Mesothelial cell of epicardium (in vitro differentiated cells): ENCODE data around the gene FLVCR1. TPM values are rescaled to one million over a fixed set of nuclear protein-coding genes. Genes with fewer than 3 reads are reported as not detected.

Source experiments
- DNase-seq, 2 experiments: peaks; one replicate each; pipeline ENCODE4 v3.0.0; 2021; ENCODE audit warnings: low spot score in 2 of 2; ENCODE audit not compliant: unreplicated experiment in 2 of 2
- H3K27ac Mint-ChIP-seq: 2 replicates; pipeline ENCODE4 v1.8.0; 2021; ENCODE audit warnings: mixed read lengths
- H3K27me3 Mint-ChIP-seq: 2 replicates; pipeline ENCODE4 v1.8.0; 2021; ENCODE audit warnings: low read depth, mixed read lengths
- H3K36me3 Mint-ChIP-seq: 2 replicates; pipeline ENCODE4 v1.8.0; 2021; ENCODE audit warnings: mixed read lengths
- H3K4me1 Mint-ChIP-seq: 2 replicates; pipeline ENCODE4 v1.8.0; 2021; ENCODE audit warnings: mixed read lengths
- H3K4me3 Mint-ChIP-seq: 2 replicates; pipeline ENCODE4 v1.8.0; 2021; ENCODE audit warnings: mild to moderate bottlenecking, moderate library complexity, mixed read lengths
- H3K9me3 Mint-ChIP-seq: 2 replicates; pipeline ENCODE4 v1.8.0; 2021; ENCODE audit warnings: mixed read lengths
- CTCF ChIP-seq: fragments of 200-600 bp; sonication (generic); IDR thresholded peaks from one replicate; pipeline ENCODE4 v1.5.0; 2021; ENCODE audit warnings: antibody characterized with exemption; ENCODE audit not compliant: unreplicated experiment
- total RNA-seq: library from RNA; stranded (reverse); gene quantifications from 3 replicates; pipeline ENCODE4 v1.2.1, GENCODE V29; 2021

Gene FLVCR1
- total RNA-seq, 1 donor from 2014 or later, result 21.2 TPM

GRCh38 chr1:212914789-212915188 is 56.7 kb downstream of the FLVCR1 start:
- H3K4me1 Mint-ChIP-seq, result peaks cover 13% of the 10 kb centered on the region
- H3K36me3 Mint-ChIP-seq, result no peaks in the 10 kb centered on the region
- no peaks in the 10 kb centered on the region for H3K9me3 Mint-ChIP-seq
- no peak for TF ChIP-seq CTCF
- no peak overlapping the region for H3K4me3 Mint-ChIP-seq
- no peak for DNase-seq
- H3K27me3 Mint-ChIP-seq, result peaks cover 44% of the 10 kb centered on the region
- H3K27ac Mint-ChIP-seq, result peak overlapping the region; percentile 2

- H3K36me3 Mint-ChIP-seq, result no peaks in the 10 kb centered on the region
- peak; percentile 48 to 72 for DNase-seq
- TF ChIP-seq CTCF, result no peak
- peaks cover 37% of the 10 kb centered on the region for H3K27me3 Mint-ChIP-seq
- no peak overlapping the region for H3K4me3 Mint-ChIP-seq
- H3K27ac Mint-ChIP-seq, result peak overlapping the region; percentile 2
- peaks cover 13% of the 10 kb centered on the region for H3K4me1 Mint-ChIP-seq
- no peaks in the 10 kb centered on the region for H3K9me3 Mint-ChIP-seq
Observed at GRCh38 chr1:212915245-212916091, 57.4 kb downstream of the FLVCR1 start.

- no peak for TF ChIP-seq CTCF
- no peaks in the 10 kb centered on the region for H3K9me3 Mint-ChIP-seq
- DNase-seq, result no peak
- H3K36me3 Mint-ChIP-seq, result no peaks in the 10 kb centered on the region
- peak overlapping the region; percentile 49 for H3K4me3 Mint-ChIP-seq
- H3K4me1 Mint-ChIP-seq, result peaks cover 13% of the 10 kb centered on the region
- H3K27ac Mint-ChIP-seq, result no peak overlapping the region
- peaks cover 27% of the 10 kb centered on the region for H3K27me3 Mint-ChIP-seq
Observed at GRCh38 chr1:212916481-212917133, 58.5 kb downstream of the FLVCR1 start.

- H3K4me3 Mint-ChIP-seq, result peak overlapping the region; percentile 49
- H3K27ac Mint-ChIP-seq, result no peak overlapping the region
- H3K4me1 Mint-ChIP-seq, result peaks cover 13% of the 10 kb centered on the region
- no peak for TF ChIP-seq CTCF
- no peak for DNase-seq
- no peaks in the 10 kb centered on the region for H3K9me3 Mint-ChIP-seq
- no peaks in the 10 kb centered on the region for H3K36me3 Mint-ChIP-seq
- H3K27me3 Mint-ChIP-seq, result peaks cover 22% of the 10 kb centered on the region
Observed at GRCh38 chr1:212917134-212917485, 59.0 kb downstream of the FLVCR1 start.

- Mint-ChIP-seq H3K27me3 (peaks cover 15% of the 10 kb centered on the region), H3K27ac (no peak overlapping the region), H3K9me3 (no peaks in the 10 kb centered on the region), H3K4me1 (peaks cover 13% of the 10 kb centered on the region), H3K4me3 (no peak overlapping the region), H3K36me3 (no peaks in the 10 kb centered on the region)
- TF ChIP-seq CTCF, result no peak
- DNase-seq, result no peak
Observed at GRCh38 chr1:212917858-212918257, 59.8 kb downstream of the FLVCR1 start.
